D341Med (cell line): ENCODE data around the gene ANKH.
"Not testable (repeated sequence)": the region's sequence is repeated elsewhere in the genome, so short reads cannot be mapped to it uniquely, and the experiment has no call there.

Source experiments
- DNase-seq: peaks from one replicate; pipeline ENCODE4 v3.0.0; 2012; ENCODE audit warnings: low spot score

ANKH gene

GRCh38 chr5:14826714-14827113, 44.9 kb downstream of the ANKH start:
- DNase-seq, result no peak

- DNase-seq, result no peak
Measured at GRCh38 chr5:14825977-14826376, 45.6 kb downstream of the ANKH start.

DNA sequence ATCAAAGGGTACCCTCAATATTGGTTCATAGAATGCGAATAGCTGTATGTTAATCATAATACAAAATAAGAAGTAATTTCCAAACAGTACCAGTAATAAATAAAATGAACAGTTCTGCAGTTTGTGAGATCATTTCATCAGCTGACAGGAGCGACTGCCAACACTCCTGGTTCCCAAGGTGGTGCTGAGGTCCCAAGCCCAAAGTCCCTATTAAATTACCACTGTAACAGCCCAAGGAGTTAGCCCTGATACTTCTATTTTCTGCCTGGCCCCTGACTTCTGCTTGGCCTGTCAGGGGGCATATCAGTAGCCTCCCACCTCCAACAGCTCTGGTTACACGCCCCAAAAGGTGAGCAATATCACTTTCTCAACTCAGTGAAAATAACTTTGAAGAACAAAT, 47.1 kb downstream of the ANKH start:
- DNase-seq, result no peak

GRCh38 chr5:14821100-14821845, 50.3 kb downstream of the ANKH start:
- DNase-seq, result no peak

- DNase-seq, result no peak
Measured at GRCh38 chr5:14818931-14819790, 52.4 kb downstream of the ANKH start.

GRCh38 chr5:14817762-14818136, 53.8 kb downstream of the ANKH start:
- DNase-seq, result not testable (repeated sequence)

DNA sequence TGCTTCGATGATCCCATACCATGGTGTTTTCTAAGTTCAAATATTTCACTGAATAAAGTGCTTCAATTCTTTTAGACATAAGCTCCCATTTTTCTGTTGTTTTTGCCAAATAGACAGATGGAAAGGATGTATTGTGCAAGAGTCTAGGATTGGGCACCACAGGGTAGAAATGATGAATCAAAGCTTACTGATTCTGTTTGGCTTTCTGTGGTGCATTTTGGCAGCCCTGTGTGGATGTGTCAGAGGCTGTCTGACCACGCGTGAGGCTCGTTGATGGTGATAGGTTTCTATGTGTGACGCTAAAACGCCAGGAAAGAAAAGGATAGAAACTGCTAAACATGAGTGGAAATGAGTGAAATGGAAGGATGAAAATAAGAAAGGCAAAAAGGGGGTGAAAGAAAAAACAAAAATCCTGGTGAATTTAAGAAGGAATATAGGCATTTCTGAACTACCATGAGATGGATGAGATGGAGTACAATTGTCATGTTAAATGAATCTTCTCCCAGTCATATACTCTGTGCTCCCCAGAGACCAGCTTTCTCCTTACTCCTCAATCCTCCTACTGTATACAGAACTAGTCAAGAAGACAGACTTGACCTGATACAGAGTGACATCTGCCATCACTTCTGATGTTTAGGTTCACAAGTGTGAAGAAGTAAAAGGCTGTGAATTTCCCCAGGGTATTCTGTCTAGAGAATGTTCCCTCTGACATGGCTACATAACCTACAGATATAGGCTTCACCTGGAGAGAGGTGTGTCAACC, 54.4 kb downstream of the ANKH start:
- DNase-seq, result no peak

- no peak for DNase-seq
Measured at GRCh38 chr5:14816374-14816998, 55.1 kb downstream of the ANKH start.

- no peak for DNase-seq
Measured at GRCh38 chr5:14813747-14814146, 57.8 kb downstream of the ANKH start.

DNA sequence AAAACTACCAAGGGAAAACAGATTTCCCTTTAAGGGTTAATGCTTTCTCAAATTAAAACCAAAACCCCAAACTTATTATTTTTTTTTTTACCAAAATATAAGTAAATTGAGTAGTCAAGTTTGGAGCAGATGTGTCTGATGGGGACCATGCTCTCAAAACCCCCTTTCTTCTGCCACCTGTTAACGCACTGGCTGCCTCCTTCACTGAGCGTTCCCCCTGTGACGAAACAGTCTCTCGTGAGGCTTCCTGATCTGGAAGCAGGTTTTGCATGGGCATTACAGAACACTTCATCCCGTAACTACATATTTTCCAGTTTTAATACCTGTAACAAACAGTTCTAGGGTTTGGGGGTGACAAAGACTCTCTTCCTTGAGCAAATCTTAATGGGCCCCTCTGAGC, 59.4 kb downstream of the ANKH start:
- DNase-seq, result no peak

- no peak for DNase-seq
Measured at GRCh38 chr5:14810928-14811572, 60.5 kb downstream of the ANKH start.

DNA sequence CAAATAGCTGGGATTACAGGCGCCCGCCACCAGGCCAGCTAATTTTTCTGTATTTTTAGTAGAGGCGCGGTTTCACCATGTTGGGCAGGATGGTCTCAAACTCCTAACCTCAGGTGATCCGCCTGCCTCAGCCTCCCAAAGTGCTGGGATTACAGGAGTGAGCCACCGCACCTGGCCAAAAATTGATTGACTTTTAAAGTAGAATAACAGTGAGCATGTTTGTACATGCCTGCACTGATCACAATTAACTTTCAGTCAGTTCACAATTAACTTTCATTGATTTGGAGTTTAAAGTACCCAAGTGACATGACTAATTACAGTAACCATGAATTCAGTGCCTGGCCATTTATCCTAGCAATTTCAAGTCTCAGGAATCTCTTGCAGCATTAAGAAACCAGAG, 61.3 kb downstream of the ANKH start:
- DNase-seq, result no peak

DNA sequence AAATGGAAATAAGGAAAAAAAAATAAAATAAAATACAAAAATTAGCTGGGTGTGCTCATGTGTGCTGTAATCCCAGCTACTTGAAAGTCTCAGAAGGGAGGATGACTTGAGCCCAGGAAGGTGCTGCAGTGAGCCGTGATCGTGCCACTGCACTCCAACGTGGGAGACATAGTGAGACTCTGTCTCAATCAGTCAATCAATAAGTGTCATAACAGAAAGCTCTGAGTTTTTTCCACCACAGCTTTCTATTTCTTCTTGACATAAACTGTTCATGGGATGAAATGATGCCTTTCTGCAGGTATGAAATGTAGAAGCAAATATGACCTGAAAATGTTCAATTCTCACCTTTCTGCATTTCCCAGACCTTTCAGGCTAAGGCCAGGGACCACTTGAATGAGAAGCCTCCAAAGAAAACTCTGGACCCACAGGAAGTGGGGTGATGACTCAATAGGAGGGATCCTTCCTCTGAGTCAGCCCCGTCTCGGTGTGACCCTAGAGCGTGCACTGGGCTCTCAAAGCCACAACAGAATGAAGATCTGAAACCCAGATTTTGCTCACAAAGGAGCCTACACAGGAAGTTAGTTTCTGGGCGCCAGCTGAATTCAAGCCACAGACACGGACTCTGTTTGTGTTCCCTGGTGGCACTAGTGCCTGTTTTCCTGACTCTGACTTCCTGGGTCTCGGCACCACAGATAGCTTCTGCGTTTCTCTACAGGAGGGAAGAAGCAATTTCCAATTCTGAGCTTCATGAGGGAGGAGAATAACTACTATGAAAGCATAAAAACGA, 62.0 kb downstream of the ANKH start:
- no peak for DNase-seq

DNA sequence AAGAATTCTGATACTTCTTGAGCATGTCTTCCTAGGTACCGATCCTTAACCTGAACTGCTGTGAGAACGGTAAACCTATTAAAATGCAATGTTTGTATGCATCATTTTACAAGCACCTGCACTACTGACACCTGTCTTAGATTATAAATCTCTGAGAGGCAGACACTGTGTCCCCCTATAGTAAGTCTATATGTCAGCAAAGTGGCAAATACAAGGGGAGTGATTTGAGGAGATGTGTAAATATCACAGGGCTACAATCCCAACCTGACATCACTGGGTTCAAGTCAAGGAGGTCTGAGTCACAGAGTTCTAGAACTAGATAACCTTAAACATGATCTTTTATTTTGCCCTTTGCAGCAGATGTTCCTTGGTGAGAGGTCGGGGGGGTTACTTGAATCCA, 64.1 kb downstream of the ANKH start:
- DNase-seq, result no peak

- no peak for DNase-seq
Measured at GRCh38 chr5:14806456-14806855, 65.1 kb downstream of the ANKH start.

DNA sequence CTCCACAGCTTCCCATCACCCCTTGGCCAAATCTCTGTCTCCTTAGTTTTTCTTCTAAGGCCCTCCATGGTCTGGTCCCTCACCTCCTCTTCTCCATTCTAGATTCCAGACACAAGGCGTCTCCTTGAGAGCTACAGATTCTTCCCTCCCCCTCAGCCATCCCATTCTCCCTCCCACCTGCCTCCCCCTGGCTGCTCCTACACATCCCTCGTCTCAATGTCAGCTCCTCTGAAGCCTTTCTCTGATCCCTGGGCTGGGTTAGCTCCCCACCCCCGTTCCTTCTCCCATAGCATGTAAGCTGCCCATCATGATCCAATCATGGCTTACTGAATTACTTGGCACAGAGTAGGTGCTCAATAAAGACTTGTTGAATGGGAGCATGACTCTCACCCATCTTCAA, 69.0 kb downstream of the ANKH start:
- DNase-seq, result no peak

DNA sequence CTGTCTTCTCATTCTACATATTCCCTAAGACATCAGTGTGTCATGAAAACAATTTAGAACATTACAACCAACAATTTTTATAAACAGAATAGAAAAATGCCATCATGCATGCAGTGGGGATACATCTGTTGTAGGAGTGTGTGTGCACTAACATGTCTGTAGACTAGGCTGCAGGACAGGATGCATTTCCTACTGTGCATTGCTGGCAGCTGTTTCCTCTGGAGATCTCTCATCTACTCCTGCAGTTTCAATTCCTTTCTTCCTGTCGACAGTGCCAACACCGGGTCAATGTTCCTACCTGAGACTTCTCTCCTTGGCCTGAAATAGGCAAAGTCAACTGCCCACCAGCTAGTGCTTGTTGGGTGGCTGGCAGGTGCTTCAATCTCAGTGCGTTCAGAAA, 69.8 kb downstream of the ANKH start:
- DNase-seq, result no peak

GRCh38 chr5:14797385-14797784, 74.2 kb downstream of the ANKH start:
- DNase-seq, result not testable (repeated sequence)

DNA sequence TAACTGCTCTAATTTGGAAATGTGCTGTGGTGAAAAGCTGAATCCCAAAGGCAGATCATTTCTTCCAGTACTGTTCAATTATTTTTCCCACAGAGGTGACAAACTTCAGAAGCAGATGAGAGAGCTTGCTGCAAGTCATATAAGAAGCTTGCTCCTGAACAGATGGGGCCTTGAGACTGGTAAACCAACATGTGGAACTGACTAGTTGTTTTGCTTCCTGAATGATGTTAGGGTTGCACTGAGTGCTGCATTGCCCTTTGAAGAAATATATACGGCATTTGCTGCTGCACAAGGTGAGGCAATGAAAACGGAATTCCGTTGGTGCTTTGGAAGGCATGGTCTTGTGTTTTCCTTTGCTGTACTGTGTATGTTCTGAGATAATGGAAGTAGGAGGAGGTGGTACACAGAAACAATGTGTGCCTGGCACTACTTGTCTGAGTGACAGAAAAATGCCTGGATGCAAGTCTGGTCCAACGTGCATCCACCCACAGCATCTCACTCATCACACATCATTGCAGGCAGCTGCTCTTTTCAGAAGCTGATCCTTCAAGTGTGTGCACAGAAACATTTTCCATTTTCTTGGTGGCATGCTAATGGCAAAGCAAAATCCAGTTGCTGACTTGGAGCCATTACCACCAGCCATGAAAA, 76.9 kb downstream of the ANKH start:
- DNase-seq, result no peak

DNA sequence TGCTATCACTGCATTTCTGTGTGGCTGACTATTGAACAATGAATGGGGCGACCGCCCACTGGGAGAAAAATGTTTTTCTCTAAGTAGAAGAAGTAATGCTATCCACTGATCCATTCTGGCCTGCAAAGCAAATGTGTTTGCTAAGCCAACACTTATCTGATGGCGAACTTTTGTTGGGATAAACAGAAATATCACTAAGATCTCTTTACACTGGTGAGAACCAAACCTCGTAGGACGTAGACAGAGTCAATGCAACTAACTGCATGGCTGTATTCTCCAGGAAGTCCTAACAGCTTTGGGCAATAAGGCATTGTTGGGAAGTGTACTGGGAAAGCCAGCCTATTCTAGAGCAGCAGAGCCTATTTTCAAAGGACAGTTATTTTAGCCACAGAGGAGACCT, 77.7 kb downstream of the ANKH start:
- DNase-seq, result no peak
